ENCODE measurements around the gene SPOP. TPM values are rescaled to one million over a fixed set of nuclear protein-coding genes. Genes with fewer than 3 reads are reported as not detected.

The SPOP gene
- total and polyA plus RNA-seq, 2 of the 4 experiments (the other 2 are of a cell fraction): 24.9 to 47.5 TPM

GRCh38 chr17:49572226-49572625 is 105.7 kb downstream of the SPOP start:
- intact Hi-C loops (cut with micrococcal nuclease) (loop anchor here (5.0 kb wide), 1 partner anchor 105 kb away; the partner anchor contains the start of gene SPOP), dilution Hi-C loops (cut with HindIII; ENCODE audit: low sequenced_read_pairs, unreplicated experiment) (no loop called here), in situ Hi-C loops (cut with MboI; ENCODE audit: low sequenced_read_pairs) (loop anchor here (5.0 kb wide), 3 partner anchors 125 to 425 kb away; partner anchors contain the start of genes DLX3 and TAC4)
- no peak overlapping the region for H3K23ac ChIP-seq (ENCODE audit: low read depth, low read length)
- no peaks in the 10 kb centered on the region for H3K36me3 ChIP-seq (ENCODE audit: control insufficient read depth, insufficient read depth, low read length)
- H4K91ac ChIP-seq (ENCODE audit: insufficient read depth, low read depth, low read length): no peak overlapping the region
- no peak overlapping the region for H2AK9ac ChIP-seq (replicated peaks; ENCODE audit: low read depth, low read length, poor library complexity)
- no peak overlapping the region for H2AFZ ChIP-seq (replicated peaks; ENCODE audit: low read length, poor library complexity)
- no peak overlapping the region for H2BK120ac ChIP-seq (ENCODE audit: low read depth, low read length)
- H4K5ac ChIP-seq (ENCODE audit: low read depth, low read length): no peak overlapping the region
- no peaks in the 10 kb centered on the region for H3K9me3 ChIP-seq (ENCODE audit: control insufficient read depth, insufficient read depth, low read length)
- ChIA-PET POLR2A (ENCODE audit: unreplicated experiment) (no interaction called here), CTCF (no interaction called here)
- peaks cover 6% of the 10 kb centered on the region for H4K20me1 ChIP-seq (ENCODE audit: insufficient read depth, low read length)
- DNase-seq: no peak
- no peak overlapping the region for H2BK15ac ChIP-seq (ENCODE audit: low read depth, low read length)
- H4K8ac ChIP-seq (ENCODE audit: low read depth in 2 of 2, low read length in 2 of 2): no peak overlapping the region
- H3K4me3 ChIP-seq (ENCODE audit: insufficient read depth, low read depth, low read length): no peak overlapping the region
- peaks cover 4% of the 10 kb centered on the region; the same call in 1 of the 2 replicates for H3K4me1 ChIP-seq (ENCODE audit: control insufficient read depth, insufficient read depth, low read length)
- ATAC-seq (ENCODE audit: low read depth): no peak
- H3K79me1 ChIP-seq (ENCODE audit: low read depth in 1 of 2, low read length in 2 of 2): no peaks in the 10 kb centered on the region
- H3K9ac ChIP-seq (ENCODE audit: low read depth, low read length): no peak overlapping the region
- TF ChIP-seq RAD21 (IDR thresholded peaks at IDR 0.05; ENCODE audit: low read length): no peak
- no peak for TF ChIP-seq MAZ (IDR thresholded peaks at IDR 0.05; ENCODE audit: borderline replicate concordance, low read depth, low read length)
- TF ChIP-seq CHD1 (IDR thresholded peaks at IDR 0.05; ENCODE audit: low read depth, low read length): no peak
- H3K4ac ChIP-seq (ENCODE audit: low read depth, low read length): no peak overlapping the region
- H2BK5ac ChIP-seq (ENCODE audit: low read depth, low read length, poor library complexity, severe bottlenecking): no peak overlapping the region
- BruUV-seq (replicated peaks): no TSS peak
- no peak overlapping the region for H2BK20ac ChIP-seq (ENCODE audit: low read depth, low read length)
- H3K9me1 ChIP-seq (ENCODE audit: insufficient read depth, low read length): no peaks in the 10 kb centered on the region
- H3K27me3 ChIP-seq (ENCODE audit: control insufficient read depth, insufficient read depth, low read length): peaks cover 56% of the 10 kb centered on the region
- H3K14ac ChIP-seq (replicated peaks; ENCODE audit: low read depth, low read length): no peak overlapping the region
- no peak overlapping the region for H3K4me2 ChIP-seq (ENCODE audit: low read depth, low read length)
- H2AK5ac ChIP-seq (ENCODE audit: low read depth, low read length): no peak overlapping the region
- H3K56ac ChIP-seq (ENCODE audit: extremely low read depth, insufficient read depth, low read length): no peak overlapping the region
- WGBS, 2 experiments (ENCODE audit: extremely low coverage in 2 of 2, insufficient read length in 1 of 2): no CpG with 5 or more reads among the region's 3 CpGs
- H3K27ac ChIP-seq (ENCODE audit: insufficient read depth, low read length): no peak overlapping the region
- H3K18ac ChIP-seq (ENCODE audit: low read depth, low read length): no peak overlapping the region
